PC-9 (cell line): ENCODE measurements around the gene ADGRV1.

ENCODE experiments used
- EZH2 ChIP-seq: fragments of 200-600 bp; sonication (generic); IDR thresholded peaks from 2 replicates; pipeline ENCODE4 v1.8.0; 2017; ENCODE audit warnings: antibody characterized with exemption, low read depth
- TF ChIP-seq, protein P1 (sequence below): fragments of 200-600 bp; sonication (generic); conservative IDR thresholded peaks from 2 replicates; pipeline ENCODE4 v1.6.1; 2017; ENCODE audit warnings: mixed run types, antibody characterized with exemption, mild to moderate bottlenecking, moderate library complexity

DNA sequence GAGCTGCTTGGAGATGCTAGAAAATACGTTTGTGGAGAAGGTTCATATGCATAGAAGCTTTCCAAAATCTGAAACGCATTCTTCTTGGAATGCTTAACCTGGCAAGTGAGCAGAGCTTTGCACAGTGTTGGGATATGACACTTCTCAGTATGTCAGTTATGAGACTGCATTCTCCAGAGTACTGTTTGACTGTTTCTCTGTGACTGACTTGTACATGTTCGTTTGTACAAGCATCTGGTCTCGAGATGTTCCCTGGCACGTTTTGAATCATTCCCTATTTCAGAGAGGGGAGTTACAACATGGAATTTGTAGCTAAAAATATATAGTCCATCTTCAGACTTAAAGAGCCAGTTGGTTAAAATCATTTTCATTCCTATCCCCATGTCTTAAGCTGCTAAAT lies 552.1 kb downstream of the ADGRV1 start:
- no peak for TF ChIP-seq EZH2
- TF ChIP-seq, protein P1, sequence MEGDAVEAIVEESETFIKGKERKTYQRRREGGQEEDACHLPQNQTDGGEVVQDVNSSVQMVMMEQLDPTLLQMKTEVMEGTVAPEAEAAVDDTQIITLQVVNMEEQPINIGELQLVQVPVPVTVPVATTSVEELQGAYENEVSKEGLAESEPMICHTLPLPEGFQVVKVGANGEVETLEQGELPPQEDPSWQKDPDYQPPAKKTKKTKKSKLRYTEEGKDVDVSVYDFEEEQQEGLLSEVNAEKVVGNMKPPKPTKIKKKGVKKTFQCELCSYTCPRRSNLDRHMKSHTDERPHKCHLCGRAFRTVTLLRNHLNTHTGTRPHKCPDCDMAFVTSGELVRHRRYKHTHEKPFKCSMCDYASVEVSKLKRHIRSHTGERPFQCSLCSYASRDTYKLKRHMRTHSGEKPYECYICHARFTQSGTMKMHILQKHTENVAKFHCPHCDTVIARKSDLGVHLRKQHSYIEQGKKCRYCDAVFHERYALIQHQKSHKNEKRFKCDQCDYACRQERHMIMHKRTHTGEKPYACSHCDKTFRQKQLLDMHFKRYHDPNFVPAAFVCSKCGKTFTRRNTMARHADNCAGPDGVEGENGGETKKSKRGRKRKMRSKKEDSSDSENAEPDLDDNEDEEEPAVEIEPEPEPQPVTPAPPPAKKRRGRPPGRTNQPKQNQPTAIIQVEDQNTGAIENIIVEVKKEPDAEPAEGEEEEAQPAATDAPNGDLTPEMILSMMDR = no peak
